ENCODE measurements around the gene FMOD.

FMOD gene

GRCh38 chr1:203378556-203379245 lies 27.8 kb upstream of the FMOD start:
- Histone ChIP-seq H3K9me3 (ENCODE audit: control insufficient read depth in 2 of 2, low read length in 2 of 2) (no peaks in the 10 kb centered on the region), H3K9ac (ENCODE audit: low read depth in 1 of 2, low read length in 2 of 2) (no peak overlapping the region), H3K36me3 (ENCODE audit: control insufficient read depth in 2 of 2, insufficient read depth in 2 of 2, low read length in 2 of 2) (no peaks in the 10 kb centered on the region), H3K27ac (ENCODE audit: low read depth in 2 of 2, low read length in 2 of 2) (no peak overlapping the region), H3K4me1 (ENCODE audit: control insufficient read depth in 2 of 2, insufficient read depth in 2 of 2, low read length in 2 of 2) (peaks cover 4% of the 10 kb centered on the region in 2 donors), H3K27me3 (ENCODE audit: control insufficient read depth in 2 of 2, insufficient read depth in 2 of 2, low read length in 2 of 2) (no peaks in the 10 kb centered on the region), H3K4me3 (ENCODE audit: low read length in 2 of 2) (no peak overlapping the region)

DNA sequence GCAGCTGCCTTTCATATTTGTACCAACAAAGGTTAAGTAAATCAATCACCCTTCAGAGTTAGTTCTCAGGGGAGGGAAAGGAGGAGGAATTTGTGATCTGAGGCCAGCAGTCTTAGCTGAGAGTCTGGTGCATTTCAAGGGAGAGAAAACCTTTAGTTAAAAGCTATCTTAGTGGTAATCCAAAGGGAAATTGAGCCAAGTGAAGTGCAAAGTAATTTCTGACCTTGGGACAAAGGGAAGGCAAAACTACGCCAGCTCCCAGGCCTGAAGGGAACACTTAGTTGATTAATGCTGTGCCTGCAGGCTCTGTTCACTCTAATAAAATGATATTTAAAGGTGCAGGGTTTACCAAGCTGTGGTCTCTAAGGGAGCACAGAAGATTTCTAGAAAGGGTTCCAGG lies 23.1 kb upstream of the FMOD start:
- no peak overlapping the region for H3K4me3 ChIP-seq (ENCODE audit: low read length in 2 of 2)
- no peaks in the 10 kb centered on the region for H3K36me3 ChIP-seq (ENCODE audit: control insufficient read depth in 2 of 2, insufficient read depth in 2 of 2, low read length in 2 of 2)
- no peaks in the 10 kb centered on the region for H3K4me1 ChIP-seq (ENCODE audit: control insufficient read depth in 2 of 2, insufficient read depth in 2 of 2, low read length in 2 of 2)
- no peaks in the 10 kb centered on the region for H3K27me3 ChIP-seq (ENCODE audit: control insufficient read depth in 2 of 2, insufficient read depth in 2 of 2, low read length in 2 of 2)
- H3K9me3 ChIP-seq (ENCODE audit: control insufficient read depth in 2 of 2, low read length in 2 of 2), result no peaks in the 10 kb centered on the region
- no peak overlapping the region for H3K9ac ChIP-seq (ENCODE audit: low read depth in 1 of 2, low read length in 2 of 2)
- no peak overlapping the region for H3K27ac ChIP-seq (ENCODE audit: low read depth in 2 of 2, low read length in 2 of 2)

DNA sequence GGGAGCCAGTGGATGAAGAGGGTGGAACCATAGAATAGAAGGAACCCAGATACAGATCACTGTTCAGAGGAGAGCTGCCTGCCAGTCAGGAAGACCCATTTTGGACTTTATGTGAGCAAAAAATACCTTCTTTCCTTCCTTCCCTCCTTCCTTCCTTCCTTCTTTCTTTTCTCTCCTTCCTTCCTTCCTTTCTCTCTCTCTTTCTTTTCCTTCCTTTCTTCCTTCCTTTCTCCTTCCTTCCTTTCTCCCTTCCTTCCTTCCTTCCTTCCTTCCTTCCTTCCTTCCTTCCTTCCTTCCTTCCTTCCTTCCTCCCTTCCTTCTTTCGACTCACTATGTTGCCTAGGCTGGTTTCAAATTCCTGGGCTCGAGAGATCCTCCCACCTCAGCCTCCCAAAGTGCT lies 22.1 kb upstream of the FMOD start:
- Histone ChIP-seq H3K4me3 (ENCODE audit: low read length in 2 of 2) (no peak overlapping the region), H3K9ac (ENCODE audit: low read depth in 1 of 2, low read length in 2 of 2) (no peak overlapping the region), H3K36me3 (ENCODE audit: control insufficient read depth in 2 of 2, insufficient read depth in 2 of 2, low read length in 2 of 2) (no peaks in the 10 kb centered on the region), H3K9me3 (ENCODE audit: control insufficient read depth in 2 of 2, low read length in 2 of 2) (no peaks in the 10 kb centered on the region), H3K27ac (ENCODE audit: low read depth in 2 of 2, low read length in 2 of 2) (no peak overlapping the region), H3K4me1 (ENCODE audit: control insufficient read depth in 2 of 2, insufficient read depth in 2 of 2, low read length in 2 of 2) (no peaks in the 10 kb centered on the region), H3K27me3 (ENCODE audit: control insufficient read depth in 2 of 2, insufficient read depth in 2 of 2, low read length in 2 of 2) (no peaks in the 10 kb centered on the region)

- Histone ChIP-seq H3K27ac (ENCODE audit: low read depth in 2 of 2, low read length in 2 of 2) (no peak overlapping the region), H3K9ac (ENCODE audit: low read depth in 1 of 2, low read length in 2 of 2) (no peak overlapping the region), H3K4me1 (ENCODE audit: control insufficient read depth in 2 of 2, insufficient read depth in 2 of 2, low read length in 2 of 2) (peaks cover 0 to 3% of the 10 kb centered on the region in 2 donors), H3K9me3 (ENCODE audit: control insufficient read depth in 2 of 2, low read length in 2 of 2) (no peaks in the 10 kb centered on the region), H3K36me3 (ENCODE audit: control insufficient read depth in 2 of 2, insufficient read depth in 2 of 2, low read length in 2 of 2) (no peaks in the 10 kb centered on the region), H3K27me3 (ENCODE audit: control insufficient read depth in 2 of 2, insufficient read depth in 2 of 2, low read length in 2 of 2) (no peaks in the 10 kb centered on the region), H3K4me3 (ENCODE audit: low read length in 2 of 2) (no peak overlapping the region)
These were observed 20.4 kb upstream of the FMOD start for GRCh38 chr1:203371288-203371687.

GRCh38 chr1:203369666-203370065 lies 18.7 kb upstream of the FMOD start:
- Histone ChIP-seq H3K4me3 (ENCODE audit: low read length in 2 of 2) (no peak overlapping the region), H3K27me3 (ENCODE audit: control insufficient read depth in 2 of 2, insufficient read depth in 2 of 2, low read length in 2 of 2) (no peaks in the 10 kb centered on the region), H3K9me3 (ENCODE audit: control insufficient read depth in 2 of 2, low read length in 2 of 2) (no peaks in the 10 kb centered on the region), H3K9ac (ENCODE audit: low read depth in 1 of 2, low read length in 2 of 2) (no peak overlapping the region), H3K36me3 (ENCODE audit: control insufficient read depth in 2 of 2, insufficient read depth in 2 of 2, low read length in 2 of 2) (no peaks in the 10 kb centered on the region), H3K27ac (ENCODE audit: low read depth in 2 of 2, low read length in 2 of 2) (no peak overlapping the region), H3K4me1 (ENCODE audit: control insufficient read depth in 2 of 2, insufficient read depth in 2 of 2, low read length in 2 of 2) (peaks cover 5 to 11% of the 10 kb centered on the region in 2 donors)

DNA sequence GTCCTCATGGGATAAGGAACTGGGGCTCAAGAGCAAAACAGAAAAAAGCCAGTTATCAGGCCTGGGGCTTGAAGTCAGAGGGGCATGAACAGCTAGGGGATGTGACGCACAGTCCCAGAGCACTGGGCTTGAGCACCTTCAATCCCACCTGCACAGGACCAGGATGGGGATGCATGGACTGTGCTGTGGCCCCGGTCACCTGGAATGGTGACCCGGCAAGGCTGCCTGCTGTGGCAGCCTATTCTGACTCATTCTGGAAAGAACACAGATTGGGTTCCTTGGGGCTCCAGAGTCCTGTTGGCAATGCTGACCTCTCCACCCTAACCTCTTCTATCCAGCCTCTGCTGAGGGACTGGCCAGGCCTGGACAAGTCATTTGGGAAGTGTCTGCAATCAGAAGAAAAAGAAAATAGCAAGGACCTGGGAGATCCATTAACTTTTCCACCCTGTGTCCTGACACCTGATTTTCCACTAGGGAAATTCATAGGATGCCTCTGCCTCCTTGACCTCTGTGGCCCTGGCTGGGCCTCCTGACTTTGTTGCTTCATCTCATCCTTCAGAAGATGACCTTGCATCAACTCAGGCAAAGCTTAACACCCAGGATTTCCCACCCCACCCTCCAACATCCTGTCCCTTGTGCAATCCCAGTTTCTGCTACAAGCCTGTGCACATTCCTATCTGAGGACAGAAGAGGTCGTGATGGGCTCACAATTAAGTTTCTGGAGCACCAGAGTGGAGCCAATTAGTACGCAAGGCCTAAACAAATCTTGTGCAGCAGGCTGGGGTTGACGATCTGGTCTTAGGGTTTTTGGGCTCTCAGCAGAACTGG lies 17.9 kb upstream of the FMOD start:
- Histone ChIP-seq H3K36me3 (ENCODE audit: control insufficient read depth in 2 of 2, insufficient read depth in 2 of 2, low read length in 2 of 2) (no peaks in the 10 kb centered on the region), H3K27ac (ENCODE audit: low read depth in 2 of 2, low read length in 2 of 2) (no peak overlapping the region), H3K9ac (ENCODE audit: low read depth in 1 of 2, low read length in 2 of 2) (no peak overlapping the region), H3K27me3 (ENCODE audit: control insufficient read depth in 2 of 2, insufficient read depth in 2 of 2, low read length in 2 of 2) (no peaks in the 10 kb centered on the region), H3K4me3 (ENCODE audit: low read length in 2 of 2) (no peak overlapping the region), H3K9me3 (ENCODE audit: control insufficient read depth in 2 of 2, low read length in 2 of 2) (no peaks in the 10 kb centered on the region), H3K4me1 (ENCODE audit: control insufficient read depth in 2 of 2, insufficient read depth in 2 of 2, low read length in 2 of 2) (peaks cover 13 to 19% of the 10 kb centered on the region in 2 donors)

DNA sequence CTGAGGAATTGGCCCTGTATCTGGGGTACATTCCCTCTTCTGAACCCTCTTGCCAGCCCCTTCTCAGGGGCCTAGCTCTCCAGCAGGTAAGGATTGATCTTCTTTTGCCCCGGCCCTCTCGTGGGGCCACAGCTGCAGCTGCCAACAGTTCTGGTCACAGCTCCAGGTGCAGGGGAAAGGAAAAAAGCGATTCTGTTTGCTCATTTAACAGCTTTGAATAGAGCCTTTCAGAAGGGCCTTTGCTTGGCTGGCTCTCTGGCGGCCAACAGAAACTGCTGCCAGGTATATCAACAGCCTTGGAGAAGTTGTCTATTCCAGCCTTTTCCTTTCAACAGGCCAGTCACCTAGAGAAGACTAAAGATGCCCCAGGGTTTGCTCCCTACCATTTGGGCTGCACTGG lies 16.1 kb upstream of the FMOD start:
- no peak overlapping the region for H3K4me3 ChIP-seq (ENCODE audit: low read length in 2 of 2)
- H3K27ac ChIP-seq (ENCODE audit: low read depth in 2 of 2, low read length in 2 of 2), result no peak overlapping the region
- no peaks in the 10 kb centered on the region for H3K36me3 ChIP-seq (ENCODE audit: control insufficient read depth in 2 of 2, insufficient read depth in 2 of 2, low read length in 2 of 2)
- no peaks in the 10 kb centered on the region for H3K9me3 ChIP-seq (ENCODE audit: control insufficient read depth in 2 of 2, low read length in 2 of 2)
- no peak overlapping the region for H3K9ac ChIP-seq (ENCODE audit: low read depth in 1 of 2, low read length in 2 of 2)
- peaks cover 16 to 19% of the 10 kb centered on the region in 2 donors for H3K4me1 ChIP-seq (ENCODE audit: control insufficient read depth in 2 of 2, insufficient read depth in 2 of 2, low read length in 2 of 2)
- no peaks in the 10 kb centered on the region for H3K27me3 ChIP-seq (ENCODE audit: control insufficient read depth in 2 of 2, insufficient read depth in 2 of 2, low read length in 2 of 2)

DNA sequence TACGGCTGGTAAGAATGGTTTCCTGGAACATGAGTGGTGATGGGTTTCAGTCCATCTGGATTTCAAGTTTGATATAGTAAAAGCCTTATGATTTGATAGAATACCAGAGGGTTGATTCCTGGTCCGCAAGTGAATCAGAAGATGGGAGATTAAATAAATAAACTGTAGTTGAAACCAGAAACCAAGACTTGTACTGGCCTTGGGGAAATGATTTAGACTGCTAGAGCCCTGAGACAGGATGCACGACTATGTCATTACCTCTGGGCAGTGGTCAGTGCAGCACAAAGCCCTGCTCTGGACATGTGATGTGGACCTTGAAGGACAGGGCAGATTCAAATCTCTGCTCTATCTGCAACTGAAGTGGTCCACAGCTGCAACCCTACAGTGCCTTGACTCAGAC lies 15.6 kb upstream of the FMOD start:
- no peaks in the 10 kb centered on the region for H3K36me3 ChIP-seq (ENCODE audit: control insufficient read depth in 2 of 2, insufficient read depth in 2 of 2, low read length in 2 of 2)
- H3K27ac ChIP-seq (ENCODE audit: low read depth in 2 of 2, low read length in 2 of 2), result no peak overlapping the region
- no peak overlapping the region for H3K9ac ChIP-seq (ENCODE audit: low read depth in 1 of 2, low read length in 2 of 2)
- H3K9me3 ChIP-seq (ENCODE audit: control insufficient read depth in 2 of 2, low read length in 2 of 2), result no peaks in the 10 kb centered on the region
- peaks cover 16 to 19% of the 10 kb centered on the region in 2 donors for H3K4me1 ChIP-seq (ENCODE audit: control insufficient read depth in 2 of 2, insufficient read depth in 2 of 2, low read length in 2 of 2)
- H3K27me3 ChIP-seq (ENCODE audit: control insufficient read depth in 2 of 2, insufficient read depth in 2 of 2, low read length in 2 of 2), result no peaks in the 10 kb centered on the region
- no peak overlapping the region for H3K4me3 ChIP-seq (ENCODE audit: low read length in 2 of 2)

DNA sequence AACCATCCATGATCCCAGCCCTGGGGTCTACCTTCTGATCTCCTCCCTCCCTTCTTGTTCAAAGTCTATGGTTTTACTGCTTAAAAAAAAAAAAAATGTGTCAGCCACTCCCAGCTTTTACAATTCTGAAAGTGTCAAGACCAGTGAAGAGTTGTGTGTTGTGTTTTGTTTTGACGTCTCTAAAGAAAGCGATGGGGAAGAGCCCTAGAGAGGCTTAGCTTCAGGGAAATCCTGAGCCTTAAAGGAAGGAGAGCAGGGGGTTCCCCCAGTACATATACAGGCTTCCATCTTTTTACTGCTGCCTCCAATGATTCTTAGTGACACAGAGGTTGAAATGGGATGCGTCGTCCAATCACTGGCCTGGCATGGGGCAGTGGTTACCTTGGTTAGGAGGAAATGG lies 13.9 kb upstream of the FMOD start:
- Histone ChIP-seq H3K27ac (ENCODE audit: low read depth in 2 of 2, low read length in 2 of 2) (peak overlapping the region; percentile 46 to 74), H3K9me3 (ENCODE audit: control insufficient read depth in 2 of 2, low read length in 2 of 2) (no peaks in the 10 kb centered on the region), H3K36me3 (ENCODE audit: control insufficient read depth in 2 of 2, insufficient read depth in 2 of 2, low read length in 2 of 2) (no peaks in the 10 kb centered on the region), H3K4me3 (ENCODE audit: low read length in 2 of 2) (peak overlapping the region in 1 of 2 donors; percentile 9), H3K27me3 (ENCODE audit: control insufficient read depth in 2 of 2, insufficient read depth in 2 of 2, low read length in 2 of 2) (no peaks in the 10 kb centered on the region), H3K4me1 (ENCODE audit: control insufficient read depth in 2 of 2, insufficient read depth in 2 of 2, low read length in 2 of 2) (peaks cover 16 to 19% of the 10 kb centered on the region in 2 donors), H3K9ac (ENCODE audit: low read depth in 1 of 2, low read length in 2 of 2) (no peak overlapping the region)

DNA sequence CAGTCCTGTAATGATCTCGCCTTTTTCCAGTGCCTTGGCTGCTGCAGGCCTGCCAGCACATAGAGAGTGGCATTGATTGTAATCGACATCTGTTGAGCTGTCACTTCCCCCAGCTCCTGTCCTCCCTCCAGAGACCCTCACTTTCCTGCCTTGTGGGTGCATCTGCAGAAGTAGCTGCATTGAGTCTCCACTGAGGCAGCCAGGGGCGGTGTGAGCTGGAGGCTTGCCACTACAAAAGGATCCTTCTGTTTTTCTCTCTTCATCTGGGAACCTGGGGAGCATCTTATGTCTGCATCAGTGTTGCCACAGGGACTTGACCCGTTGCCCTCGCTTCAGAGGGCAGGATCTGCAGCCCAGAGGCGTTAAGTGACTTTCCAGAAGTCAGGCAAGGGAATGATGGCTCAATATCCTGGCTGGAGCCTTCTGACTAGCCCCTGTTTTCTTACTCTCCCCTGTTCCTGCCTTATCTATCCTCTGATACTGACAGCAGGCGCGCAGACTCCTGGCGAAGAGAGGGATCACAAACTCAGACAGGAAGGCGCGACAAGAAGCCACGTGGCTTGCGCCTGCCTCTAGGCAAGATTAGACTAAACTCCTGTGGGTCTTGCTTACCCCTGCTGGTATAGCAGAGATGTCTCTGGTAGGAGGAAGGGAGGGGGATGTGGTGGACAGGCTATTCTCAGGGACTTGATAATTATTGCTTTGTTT lies 13.3 kb upstream of the FMOD start:
- Histone ChIP-seq H3K9me3 (ENCODE audit: control insufficient read depth in 2 of 2, low read length in 2 of 2) (no peaks in the 10 kb centered on the region), H3K27me3 (ENCODE audit: control insufficient read depth in 2 of 2, insufficient read depth in 2 of 2, low read length in 2 of 2) (no peaks in the 10 kb centered on the region), H3K9ac (ENCODE audit: low read depth in 1 of 2, low read length in 2 of 2) (no peak overlapping the region), H3K4me3 (ENCODE audit: low read length in 2 of 2) (no peak overlapping the region), H3K27ac (ENCODE audit: low read depth in 2 of 2, low read length in 2 of 2) (peak overlapping the region; percentile 46 to 74), H3K4me1 (ENCODE audit: control insufficient read depth in 2 of 2, insufficient read depth in 2 of 2, low read length in 2 of 2) (peaks cover 16 to 19% of the 10 kb centered on the region in 2 donors), H3K36me3 (ENCODE audit: control insufficient read depth in 2 of 2, insufficient read depth in 2 of 2, low read length in 2 of 2) (no peaks in the 10 kb centered on the region)

All from mucosa of rectum (tissue), 2 donors.